Chondrocyte (in vitro differentiated cells): Measurements from ENCODE around the gene RSRC1. TPM values are rescaled to one million over a fixed set of nuclear protein-coding genes. Genes with fewer than 3 reads are reported as not detected.
A peak's percentile ranks its signal among the peaks of the same experiment; 100 is the strongest.

Source experiments
- DNase-seq: peaks from one replicate; pipeline ENCODE4 v3.0.0; 2021; ENCODE audit warnings: mixed read lengths, low spot score
- H3K27ac Mint-ChIP-seq: one replicate; pipeline ENCODE4 v1.8.0; 2021; ENCODE audit warnings: mild to moderate bottlenecking, moderate library complexity, mixed read lengths; ENCODE audit not compliant: unreplicated experiment
- H3K27me3 Mint-ChIP-seq: 2 replicates; pipeline ENCODE4 v1.8.0; 2021; ENCODE audit warnings: low read depth, mixed read lengths
- H3K36me3 Mint-ChIP-seq: 2 replicates; pipeline ENCODE4 v1.8.0; 2021; ENCODE audit warnings: low read depth, mixed read lengths
- H3K4me1 Mint-ChIP-seq: 2 replicates; pipeline ENCODE4 v1.8.0; 2021; ENCODE audit warnings: low read depth, mild to moderate bottlenecking, mixed read lengths
- H3K4me3 Mint-ChIP-seq: one replicate; pipeline ENCODE4 v1.8.0; 2021; ENCODE audit warnings: mild to moderate bottlenecking, moderate library complexity, mixed read lengths; ENCODE audit not compliant: unreplicated experiment
- H3K9me3 Mint-ChIP-seq: 2 replicates; pipeline ENCODE4 v1.8.0; 2021; ENCODE audit warnings: low read depth, mixed read lengths
- total RNA-seq: library from RNA; stranded (reverse); gene quantifications from 3 replicates; pipeline ENCODE4 v1.2.1, GENCODE V29; 2021
- TF ChIP-seq, protein P1 (sequence below): fragments of 200-600 bp; sonication (generic); IDR thresholded peaks from 2 replicates; pipeline ENCODE4 v1.5.0; 2021; ENCODE audit warnings: antibody characterized with exemption, mild to moderate bottlenecking, moderate library complexity

RSRC1 gene
- total RNA-seq, 1 donor from 2014 or later, result 23.5 TPM

DNA sequence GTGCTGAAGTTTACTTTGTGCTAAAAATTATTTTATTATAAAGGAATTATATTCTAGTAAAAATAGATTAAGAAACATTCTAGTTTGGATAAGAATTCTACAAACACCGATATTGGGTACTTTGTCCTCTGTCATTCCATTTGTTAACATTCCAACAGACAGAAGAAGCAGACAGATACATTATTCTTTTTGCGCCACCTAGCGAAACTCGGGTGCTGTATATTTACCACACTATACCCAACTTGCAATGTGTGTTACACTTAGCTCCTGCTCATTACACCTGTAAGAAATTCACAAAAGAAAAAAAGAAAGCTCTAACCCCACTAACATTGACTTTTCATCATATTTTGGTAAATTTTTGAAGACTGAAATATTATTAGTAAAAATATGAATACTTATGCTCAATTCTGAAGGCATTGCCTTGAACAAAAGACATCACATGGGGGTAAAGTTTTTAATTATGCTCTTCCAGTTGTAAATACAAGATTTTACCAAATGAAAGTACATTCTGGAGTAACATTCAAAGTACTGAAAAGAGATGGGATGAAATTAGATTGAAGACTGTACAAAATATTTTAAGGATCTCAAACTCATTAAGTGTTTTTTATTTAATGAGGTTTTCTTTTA lies 324.6 kb downstream of the RSRC1 start:
- Mint-ChIP-seq H3K4me1 (peaks cover 4% of the 10 kb centered on the region), H3K27ac (no peak overlapping the region), H3K36me3 (peaks cover 2% of the 10 kb centered on the region), H3K4me3 (no peak overlapping the region), H3K27me3 (no peaks in the 10 kb centered on the region), H3K9me3 (peaks cover 3% of the 10 kb centered on the region)
- no peak for DNase-seq
- TF ChIP-seq, protein P1, sequence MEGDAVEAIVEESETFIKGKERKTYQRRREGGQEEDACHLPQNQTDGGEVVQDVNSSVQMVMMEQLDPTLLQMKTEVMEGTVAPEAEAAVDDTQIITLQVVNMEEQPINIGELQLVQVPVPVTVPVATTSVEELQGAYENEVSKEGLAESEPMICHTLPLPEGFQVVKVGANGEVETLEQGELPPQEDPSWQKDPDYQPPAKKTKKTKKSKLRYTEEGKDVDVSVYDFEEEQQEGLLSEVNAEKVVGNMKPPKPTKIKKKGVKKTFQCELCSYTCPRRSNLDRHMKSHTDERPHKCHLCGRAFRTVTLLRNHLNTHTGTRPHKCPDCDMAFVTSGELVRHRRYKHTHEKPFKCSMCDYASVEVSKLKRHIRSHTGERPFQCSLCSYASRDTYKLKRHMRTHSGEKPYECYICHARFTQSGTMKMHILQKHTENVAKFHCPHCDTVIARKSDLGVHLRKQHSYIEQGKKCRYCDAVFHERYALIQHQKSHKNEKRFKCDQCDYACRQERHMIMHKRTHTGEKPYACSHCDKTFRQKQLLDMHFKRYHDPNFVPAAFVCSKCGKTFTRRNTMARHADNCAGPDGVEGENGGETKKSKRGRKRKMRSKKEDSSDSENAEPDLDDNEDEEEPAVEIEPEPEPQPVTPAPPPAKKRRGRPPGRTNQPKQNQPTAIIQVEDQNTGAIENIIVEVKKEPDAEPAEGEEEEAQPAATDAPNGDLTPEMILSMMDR, result peak; percentile 97

DNA sequence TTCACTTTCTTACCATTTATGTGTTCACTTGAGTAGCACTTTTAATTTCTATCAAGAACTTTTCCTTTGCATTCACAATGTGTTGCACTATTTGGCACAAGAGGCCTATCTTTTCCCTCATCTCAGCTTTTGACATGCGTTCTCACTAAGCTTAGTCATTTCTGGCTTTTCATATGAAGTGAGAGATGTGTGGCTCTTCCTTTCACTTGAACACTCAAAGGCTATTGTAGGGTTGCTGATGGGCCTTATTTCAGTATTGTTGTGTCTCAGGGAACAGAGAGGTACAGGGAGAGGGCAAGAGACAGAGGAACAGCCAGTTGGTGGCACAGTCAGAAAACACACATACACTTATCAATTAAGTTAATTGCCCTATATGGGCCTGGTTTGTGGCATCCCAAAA lies 333.7 kb downstream of the RSRC1 start:
- H3K4me3 Mint-ChIP-seq, result no peak overlapping the region
- no peaks in the 10 kb centered on the region for H3K27me3 Mint-ChIP-seq
- H3K4me1 Mint-ChIP-seq, result peaks cover 3% of the 10 kb centered on the region
- no peaks in the 10 kb centered on the region for H3K36me3 Mint-ChIP-seq
- no peak overlapping the region for H3K27ac Mint-ChIP-seq
- H3K9me3 Mint-ChIP-seq, result peaks cover 9% of the 10 kb centered on the region
- DNase-seq, result no peak
- TF ChIP-seq, protein P1, result no peak

GRCh38 chr3:158447408-158447807 lies 337.5 kb downstream of the RSRC1 start:
- no peak overlapping the region for H3K27ac Mint-ChIP-seq
- H3K27me3 Mint-ChIP-seq, result no peaks in the 10 kb centered on the region
- H3K4me1 Mint-ChIP-seq, result peaks cover 3% of the 10 kb centered on the region
- no peak overlapping the region for H3K4me3 Mint-ChIP-seq
- H3K36me3 Mint-ChIP-seq, result no peaks in the 10 kb centered on the region
- DNase-seq, result no peak
- TF ChIP-seq, protein P1, result no peak
- H3K9me3 Mint-ChIP-seq, result peaks cover 6% of the 10 kb centered on the region

GRCh38 chr3:158451405-158452055 lies 341.6 kb downstream of the RSRC1 start:
- Mint-ChIP-seq H3K27ac (no peak overlapping the region), H3K4me3 (no peak overlapping the region), H3K4me1 (peaks cover 8% of the 10 kb centered on the region), H3K27me3 (no peaks in the 10 kb centered on the region), H3K36me3 (no peaks in the 10 kb centered on the region), H3K9me3 (peaks cover 4% of the 10 kb centered on the region)
- DNase-seq, result no peak
- TF ChIP-seq, protein P1, result no peak

GRCh38 chr3:158452334-158452733 lies 342.4 kb downstream of the RSRC1 start:
- Mint-ChIP-seq H3K27me3 (no peaks in the 10 kb centered on the region), H3K4me1 (peaks cover 6% of the 10 kb centered on the region), H3K9me3 (peaks cover 4% of the 10 kb centered on the region), H3K36me3 (no peaks in the 10 kb centered on the region), H3K4me3 (no peak overlapping the region), H3K27ac (no peak overlapping the region)
- TF ChIP-seq, protein P1, result no peak
- no peak for DNase-seq
